GM23338 (cell line): ENCODE data around the gene NTN1. TPM values are rescaled to one million over a fixed set of nuclear protein-coding genes. Genes with fewer than 3 reads are reported as not detected.

ENCODE experiments used
- ATAC-seq: fragments of 200-7000 bp; cut with Tn5 transposase; 3 replicates; pipeline ENCODE4 v1.9.1; 2020
- DNase-seq: peaks from one replicate; pipeline ENCODE4 v3.0.0-alpha.2; 2015; ENCODE audit warnings: low spot score
- H2AFZ ChIP-seq: fragments of 200-600 bp; sonication (generic); 2 replicates; pipeline ENCODE4 v1.8.0; 2016; ENCODE audit warnings: antibody characterized with exemption, mild to moderate bottlenecking, moderate library complexity
- H3F3A ChIP-seq: fragments of 200-600 bp; sonication (generic); replicated peaks from 2 replicates; pipeline ENCODE4 v1.8.0; 2017; ENCODE audit warnings: antibody characterized with exemption, mixed run types, low read depth
- H3K27ac ChIP-seq: fragments of 200-600 bp; sonication (generic); 2 replicates; pipeline ENCODE4 v1.6.1; 2016; ENCODE audit warnings: low read depth
- H3K27me3 ChIP-seq: fragments of 200-600 bp; sonication (generic); 2 replicates; pipeline ENCODE4 v1.8.0; 2016; ENCODE audit warnings: mild to moderate bottlenecking, mixed run types, moderate library complexity; ENCODE audit not compliant: insufficient read depth
- H3K36me3 ChIP-seq: fragments of 200-600 bp; sonication (generic); 2 replicates; pipeline ENCODE4 v1.8.0; 2016; ENCODE audit warnings: mild to moderate bottlenecking; ENCODE audit not compliant: insufficient read depth
- H3K4me1 ChIP-seq: fragments of 200-600 bp; sonication (generic); 2 replicates; pipeline ENCODE4 v1.8.0; 2016; ENCODE audit warnings: mild to moderate bottlenecking, moderate library complexity; ENCODE audit not compliant: insufficient read depth
- H3K4me2 ChIP-seq: fragments of 200-600 bp; sonication (generic); 2 replicates; pipeline ENCODE4 v1.7.1; 2017; ENCODE audit warnings: mixed run types
- H3K4me3 ChIP-seq: fragments of 200-600 bp; sonication (generic); 2 replicates; pipeline ENCODE4 v1.6.1; 2016; ENCODE audit warnings: mixed run types
- H3K79me2 ChIP-seq: fragments of 200-600 bp; sonication (generic); replicated peaks from 2 replicates; pipeline ENCODE4 v1.8.0; 2017; ENCODE audit warnings: mild to moderate bottlenecking; ENCODE audit not compliant: insufficient read depth
- H3K9me2 ChIP-seq: fragments of 200-600 bp; sonication (generic); 2 replicates; pipeline ENCODE4 v1.8.0; 2017; ENCODE audit not compliant: insufficient read depth
- H4K20me1 ChIP-seq: fragments of 200-600 bp; sonication (generic); replicated peaks from 2 replicates; pipeline ENCODE4 v1.8.0; 2017; ENCODE audit warnings: mild to moderate bottlenecking; ENCODE audit not compliant: insufficient read depth
- H3K27ac Mint-ChIP-seq: 2 replicates; pipeline ENCODE4 v1.8.0; 2020; ENCODE audit warnings: inconsistent platforms, mild to moderate bottlenecking, moderate library complexity, mixed read lengths
- H3K27me3 Mint-ChIP-seq: 3 replicates; pipeline ENCODE4 v1.8.0; 2022; ENCODE audit warnings: low read depth, mild to moderate bottlenecking, moderate library complexity, mixed read lengths, inconsistent platforms; ENCODE audit not compliant: insufficient read depth, poor library complexity
- H3K36me3 Mint-ChIP-seq: 3 replicates; pipeline ENCODE4 v1.8.0; 2021; ENCODE audit warnings: low read depth, mild to moderate bottlenecking, inconsistent platforms, moderate library complexity, mixed read lengths
- H3K4me1 Mint-ChIP-seq: 3 replicates; pipeline ENCODE4 v1.8.0; 2020; ENCODE audit warnings: mild to moderate bottlenecking, inconsistent platforms, mixed read lengths
- H3K4me3 Mint-ChIP-seq: 3 replicates; pipeline ENCODE4 v1.8.0; 2021; ENCODE audit warnings: moderate library complexity, mild to moderate bottlenecking, inconsistent platforms, mixed read lengths
- H3K9me3 Mint-ChIP-seq: 3 replicates; pipeline ENCODE4 v1.8.0; 2020; ENCODE audit warnings: moderate library complexity, mild to moderate bottlenecking, inconsistent platforms, mixed read lengths
- CREB1 ChIP-seq: fragments of 250-450 bp; sonication (Bioruptor Pico); IDR thresholded peaks from 2 replicates; pipeline ENCODE4 v1.5.0; 2020; ENCODE audit warnings: low read depth, mild to moderate bottlenecking, moderate library complexity
- CTCF ChIP-seq, 2 experiments: fragments of 200-600 bp in 1 of 2; sonication (generic) in 1 of 2; conservative IDR thresholded peaks; 2 replicates each; pipeline versions ENCODE4 v1.5.1 to v1.6.1; 2016 to 2017; ENCODE audit warnings: antibody characterized with exemption in 2 of 2, low read depth in 2 of 2, mild to moderate bottlenecking in 2 of 2, moderate library complexity in 1 of 2
- EZH2 ChIP-seq: fragments of 200-600 bp; sonication (generic); IDR thresholded peaks from one replicate; pipeline ENCODE4 v1.8.0; 2017; ENCODE audit warnings: antibody characterized with exemption, mild to moderate bottlenecking, low read depth; ENCODE audit not compliant: unreplicated experiment
- NANOG ChIP-seq: IDR thresholded peaks from 2 replicates; pipeline ENCODE4 v1.6.1; 2016; ENCODE audit warnings: antibody characterized with exemption, borderline replicate concordance
- REST ChIP-seq: IDR thresholded peaks from one replicate; pipeline ENCODE4 v1.6.1; 2018; ENCODE audit warnings: antibody characterized with exemption; ENCODE audit not compliant: unreplicated experiment
- STAT1 ChIP-seq: IDR thresholded peaks from one replicate; pipeline ENCODE4 v1.6.1; 2016; ENCODE audit warnings: antibody characterized with exemption; ENCODE audit not compliant: unreplicated experiment
- ZNF114 ChIP-seq: fragments of 250-450 bp; sonication (Bioruptor Pico); IDR thresholded peaks from 2 replicates; pipeline ENCODE4 v1.5.0; 2020; ENCODE audit warnings: mild to moderate bottlenecking, moderate library complexity
- polyA plus RNA-seq: library from polyadenylated mRNA; unstranded; fragments of >200 nt; fragmentation: Nextera tagmentation; extraction: Ambion mirVana; gene quantifications from 2 replicates; pipeline ENCODE4 v1.2.1, GENCODE V29; 2016
- total RNA-seq: library from RNA; depleted of rRNA; stranded (reverse); fragments of >200 nt; shearing (Covaris generic); gene quantifications from 2 replicates; pipeline ENCODE4 v1.2.3, GENCODE V29; 2014
- TF ChIP-seq, protein P1 (sequence below): fragments of 250-450 bp; sonication (Bioruptor Pico); IDR thresholded peaks from 2 replicates; pipeline ENCODE4 v1.5.0; 2020; ENCODE audit warnings: mild to moderate bottlenecking, moderate library complexity
- TF ChIP-seq, protein P2 (sequence below): IDR thresholded peaks from 2 replicates; pipeline ENCODE4 v1.6.1; 2016; ENCODE audit warnings: antibody characterized with exemption

Gene NTN1
- total and polyA plus RNA-seq, 2 experiments from 2014 or later = 0.57 to 2.6 TPM

DNA sequence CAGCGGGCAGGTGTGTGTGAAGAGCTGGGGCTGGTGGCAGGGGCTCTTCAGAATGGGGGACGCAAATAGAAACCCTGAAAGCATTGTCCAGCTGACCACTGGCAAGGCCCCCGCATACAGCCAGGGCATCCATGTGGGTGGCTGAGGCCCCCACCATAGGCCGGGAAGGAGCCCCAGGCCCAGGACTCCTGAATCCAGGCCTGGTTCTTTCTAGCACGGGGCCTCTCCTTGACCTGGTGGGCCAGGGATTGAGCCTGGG lies 200.5 kb downstream of the NTN1 start:
- Histone ChIP-seq H2AFZ (no peak overlapping the region), H3K27ac (no peak overlapping the region), H3K4me1 (no peaks in the 10 kb centered on the region; the same call in 1 of the 2 replicates), H3K79me2 (no peaks in the 10 kb centered on the region), H3K4me2 (no peak overlapping the region), H3F3A (no peaks in the 10 kb centered on the region), H4K20me1 (no peaks in the 10 kb centered on the region), H3K4me3 (no peak overlapping the region), H3K27me3 (no peaks in the 10 kb centered on the region), H3K36me3 (no peaks in the 10 kb centered on the region), H3K9me2 (no peaks in the 10 kb centered on the region)
- peaks cover 2% of the 10 kb centered on the region; the same call in 1 of the 3 replicates for H3K9me3 Mint-ChIP-seq
- H3K4me1 Mint-ChIP-seq = peaks cover 19% of the 10 kb centered on the region
- TF ChIP-seq NANOG = no peak
- TF ChIP-seq, protein P1, sequence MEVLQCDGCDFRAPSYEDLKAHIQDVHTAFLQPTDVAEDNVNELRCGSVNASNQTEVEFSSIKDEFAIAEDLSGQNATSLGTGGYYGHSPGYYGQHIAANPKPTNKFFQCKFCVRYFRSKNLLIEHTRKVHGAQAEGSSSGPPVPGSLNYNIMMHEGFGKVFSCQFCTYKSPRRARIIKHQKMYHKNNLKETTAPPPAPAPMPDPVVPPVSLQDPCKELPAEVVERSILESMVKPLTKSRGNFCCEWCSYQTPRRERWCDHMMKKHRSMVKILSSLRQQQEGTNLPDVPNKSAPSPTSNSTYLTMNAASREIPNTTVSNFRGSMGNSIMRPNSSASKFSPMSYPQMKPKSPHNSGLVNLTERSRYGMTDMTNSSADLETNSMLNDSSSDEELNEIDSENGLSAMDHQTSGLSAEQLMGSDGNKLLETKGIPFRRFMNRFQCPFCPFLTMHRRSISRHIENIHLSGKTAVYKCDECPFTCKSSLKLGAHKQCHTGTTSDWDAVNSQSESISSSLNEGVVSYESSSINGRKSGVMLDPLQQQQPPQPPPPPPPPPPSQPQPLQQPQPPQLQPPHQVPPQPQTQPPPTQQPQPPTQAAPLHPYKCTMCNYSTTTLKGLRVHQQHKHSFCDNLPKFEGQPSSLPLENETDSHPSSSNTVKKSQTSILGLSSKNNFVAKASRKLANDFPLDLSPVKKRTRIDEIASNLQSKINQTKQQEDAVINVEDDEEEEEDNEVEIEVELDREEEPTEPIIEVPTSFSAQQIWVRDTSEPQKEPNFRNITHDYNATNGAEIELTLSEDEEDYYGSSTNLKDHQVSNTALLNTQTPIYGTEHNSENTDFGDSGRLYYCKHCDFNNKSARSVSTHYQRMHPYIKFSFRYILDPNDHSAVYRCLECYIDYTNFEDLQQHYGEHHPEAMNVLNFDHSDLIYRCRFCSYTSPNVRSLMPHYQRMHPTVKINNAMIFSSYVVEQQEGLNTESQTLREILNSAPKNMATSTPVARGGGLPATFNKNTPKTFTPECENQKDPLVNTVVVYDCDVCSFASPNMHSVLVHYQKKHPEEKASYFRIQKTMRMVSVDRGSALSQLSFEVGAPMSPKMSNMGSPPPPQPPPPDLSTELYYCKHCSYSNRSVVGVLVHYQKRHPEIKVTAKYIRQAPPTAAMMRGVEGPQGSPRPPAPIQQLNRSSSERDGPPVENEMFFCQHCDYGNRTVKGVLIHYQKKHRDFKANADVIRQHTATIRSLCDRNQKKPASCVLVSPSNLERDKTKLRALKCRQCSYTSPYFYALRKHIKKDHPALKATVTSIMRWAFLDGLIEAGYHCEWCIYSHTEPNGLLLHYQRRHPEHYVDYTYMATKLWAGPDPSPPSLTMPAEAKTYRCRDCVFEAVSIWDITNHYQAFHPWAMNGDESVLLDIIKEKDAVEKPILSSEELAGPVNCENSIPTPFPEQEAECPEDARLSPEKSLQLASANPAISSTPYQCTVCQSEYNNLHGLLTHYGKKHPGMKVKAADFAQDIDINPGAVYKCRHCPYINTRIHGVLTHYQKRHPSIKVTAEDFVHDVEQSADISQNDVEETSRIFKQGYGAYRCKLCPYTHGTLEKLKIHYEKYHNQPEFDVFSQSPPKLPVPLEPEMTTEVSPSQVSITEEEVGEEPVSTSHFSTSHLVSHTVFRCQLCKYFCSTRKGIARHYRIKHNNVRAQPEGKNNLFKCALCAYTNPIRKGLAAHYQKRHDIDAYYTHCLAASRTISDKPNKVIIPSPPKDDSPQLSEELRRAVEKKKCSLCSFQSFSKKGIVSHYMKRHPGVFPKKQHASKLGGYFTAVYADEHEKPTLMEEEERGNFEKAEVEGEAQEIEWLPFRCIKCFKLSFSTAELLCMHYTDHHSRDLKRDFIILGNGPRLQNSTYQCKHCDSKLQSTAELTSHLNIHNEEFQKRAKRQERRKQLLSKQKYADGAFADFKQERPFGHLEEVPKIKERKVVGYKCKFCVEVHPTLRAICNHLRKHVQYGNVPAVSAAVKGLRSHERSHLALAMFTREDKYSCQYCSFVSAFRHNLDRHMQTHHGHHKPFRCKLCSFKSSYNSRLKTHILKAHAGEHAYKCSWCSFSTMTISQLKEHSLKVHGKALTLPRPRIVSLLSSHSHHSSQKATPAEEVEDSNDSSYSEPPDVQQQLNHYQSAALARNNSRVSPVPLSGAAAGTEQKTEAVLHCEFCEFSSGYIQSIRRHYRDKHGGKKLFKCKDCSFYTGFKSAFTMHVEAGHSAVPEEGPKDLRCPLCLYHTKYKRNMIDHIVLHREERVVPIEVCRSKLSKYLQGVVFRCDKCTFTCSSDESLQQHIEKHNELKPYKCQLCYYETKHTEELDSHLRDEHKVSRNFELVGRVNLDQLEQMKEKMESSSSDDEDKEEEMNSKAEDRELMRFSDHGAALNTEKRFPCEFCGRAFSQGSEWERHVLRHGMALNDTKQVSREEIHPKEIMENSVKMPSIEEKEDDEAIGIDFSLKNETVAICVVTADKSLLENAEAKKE (CRISPR knock-in tag) = no peak
- TF ChIP-seq ZNF114 (CRISPR knock-in tag) = no peak
- no peak for TF ChIP-seq CTCF (conservative IDR thresholded peaks at IDR 0.05; ENCODE audit: low read depth in 2 of 2)
- TF ChIP-seq, protein P2, sequence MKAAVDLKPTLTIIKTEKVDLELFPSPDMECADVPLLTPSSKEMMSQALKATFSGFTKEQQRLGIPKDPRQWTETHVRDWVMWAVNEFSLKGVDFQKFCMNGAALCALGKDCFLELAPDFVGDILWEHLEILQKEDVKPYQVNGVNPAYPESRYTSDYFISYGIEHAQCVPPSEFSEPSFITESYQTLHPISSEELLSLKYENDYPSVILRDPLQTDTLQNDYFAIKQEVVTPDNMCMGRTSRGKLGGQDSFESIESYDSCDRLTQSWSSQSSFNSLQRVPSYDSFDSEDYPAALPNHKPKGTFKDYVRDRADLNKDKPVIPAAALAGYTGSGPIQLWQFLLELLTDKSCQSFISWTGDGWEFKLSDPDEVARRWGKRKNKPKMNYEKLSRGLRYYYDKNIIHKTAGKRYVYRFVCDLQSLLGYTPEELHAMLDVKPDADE = no peak
- TF ChIP-seq EZH2 = no peak
- TF ChIP-seq REST = no peak
- TF ChIP-seq STAT1 = no peak
- TF ChIP-seq CREB1 (CRISPR knock-in tag) = no peak
- no peak for ATAC-seq
- peaks cover 17% of the 10 kb centered on the region for H3K27me3 Mint-ChIP-seq
- DNase-seq = no peak
- no peak overlapping the region for H3K27ac Mint-ChIP-seq
- H3K4me3 Mint-ChIP-seq = no peak overlapping the region
- H3K36me3 Mint-ChIP-seq = peaks cover 2% of the 10 kb centered on the region; the same call in 1 of the 3 replicates
